GM19023 (cell line): Measurements from ENCODE around the gene DGKZ.
"Not testable (repeated sequence)": the region's sequence is repeated elsewhere in the genome, so short reads cannot be mapped to it uniquely, and the experiment has no call there.

ENCODE experiments used
- ATAC-seq: cut with Tn5 transposase; IDR thresholded peaks from one replicate; pipeline ENCODE4 v1.9.1; 2021; ENCODE audit warnings: mild to moderate bottlenecking, moderate library complexity; ENCODE audit not compliant: unreplicated experiment

Gene DGKZ

GRCh38 chr11:46346886-46347636 is at the start of gene DGKZ:
DGKZ (plus strand) TSS chr11:46347463; CDS start chr11:46347660, 197 bp downstream.
- peak; percentile 64 for ATAC-seq

- ATAC-seq: no peak
These were observed 48.4 kb upstream of the DGKZ start for GRCh38 chr11:46298699-46299433.

GRCh38 chr11:46299451-46299961 is 47.8 kb upstream of the DGKZ start:
- ATAC-seq: no peak

- ATAC-seq: no peak
These were observed 47.0 kb upstream of the DGKZ start for GRCh38 chr11:46300270-46300669.

GRCh38 chr11:46302866-46303265 is 44.4 kb upstream of the DGKZ start:
- ATAC-seq: peak; percentile 68

GRCh38 chr11:46304036-46304435 is 43.2 kb upstream of the DGKZ start:
- not testable (repeated sequence) for ATAC-seq

- no peak for ATAC-seq
These were observed 42.6 kb upstream of the DGKZ start for GRCh38 chr11:46304605-46305179.

- no peak for ATAC-seq
These were observed 42.0 kb upstream of the DGKZ start for GRCh38 chr11:46305295-46305694.

GRCh38 chr11:46306296-46306853 is 40.9 kb upstream of the DGKZ start:
- no peak for ATAC-seq

- no peak for ATAC-seq
These were observed 39.9 kb upstream of the DGKZ start for GRCh38 chr11:46307369-46307768.

GRCh38 chr11:46307785-46308341 is 39.4 kb upstream of the DGKZ start:
- ATAC-seq: no peak

- no peak for ATAC-seq
These were observed 38.4 kb upstream of the DGKZ start for GRCh38 chr11:46308631-46309419.

GRCh38 chr11:46309814-46310259 is 37.4 kb upstream of the DGKZ start:
- no peak for ATAC-seq

GRCh38 chr11:46315033-46315738 is 32.1 kb upstream of the DGKZ start:
- peak; percentile 56 for ATAC-seq

- ATAC-seq: no peak
These were observed 31.3 kb upstream of the DGKZ start for GRCh38 chr11:46315783-46316563.

GRCh38 chr11:46319074-46319453 is 28.2 kb upstream of the DGKZ start:
- ATAC-seq: no peak

GRCh38 chr11:46321757-46322156 is 25.5 kb upstream of the DGKZ start:
- no peak for ATAC-seq

- no peak for ATAC-seq
These were observed 24.5 kb upstream of the DGKZ start for GRCh38 chr11:46322759-46323158.
